HuH-7 (cell line): ENCODE results near the gene ARPC4.
"Not testable (repeated sequence)": the region's sequence is repeated elsewhere in the genome, so short reads cannot be mapped to it uniquely, and the experiment has no call there.

Experiments
- DNase-seq: peaks from one replicate; pipeline ENCODE4 v3.0.0; 2011; ENCODE audit warnings: low spot score

ARPC4 gene

DNA sequence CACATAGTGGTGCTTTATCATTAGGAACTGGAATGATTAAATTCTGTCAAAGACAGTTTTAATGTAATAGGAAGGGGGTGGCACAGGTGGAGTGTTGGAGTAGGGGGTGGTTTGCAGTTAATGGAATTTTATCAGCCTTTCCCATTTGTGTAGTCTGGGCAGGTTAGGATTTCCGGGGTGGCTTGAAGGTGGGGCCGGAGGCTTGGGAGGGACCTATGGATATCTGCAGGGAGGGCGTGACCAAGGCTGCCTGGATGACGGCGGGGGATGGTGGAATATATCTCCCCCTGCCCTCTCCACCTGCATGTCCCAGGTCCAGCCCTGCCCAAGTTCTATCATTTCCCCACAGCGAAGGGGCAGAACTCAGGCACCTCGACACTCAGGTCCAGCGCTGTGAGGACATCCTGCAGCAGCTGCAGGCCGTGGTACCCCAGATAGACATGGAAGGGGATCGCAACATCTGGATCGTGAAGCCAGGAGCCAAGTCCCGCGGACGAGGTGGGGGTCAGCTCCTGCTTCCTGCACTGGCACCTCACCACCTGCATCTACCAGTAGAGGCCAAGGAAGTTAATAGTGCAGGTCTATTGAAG, 32.7 kb downstream of the ARPC4 start:
- no peak for DNase-seq

DNA sequence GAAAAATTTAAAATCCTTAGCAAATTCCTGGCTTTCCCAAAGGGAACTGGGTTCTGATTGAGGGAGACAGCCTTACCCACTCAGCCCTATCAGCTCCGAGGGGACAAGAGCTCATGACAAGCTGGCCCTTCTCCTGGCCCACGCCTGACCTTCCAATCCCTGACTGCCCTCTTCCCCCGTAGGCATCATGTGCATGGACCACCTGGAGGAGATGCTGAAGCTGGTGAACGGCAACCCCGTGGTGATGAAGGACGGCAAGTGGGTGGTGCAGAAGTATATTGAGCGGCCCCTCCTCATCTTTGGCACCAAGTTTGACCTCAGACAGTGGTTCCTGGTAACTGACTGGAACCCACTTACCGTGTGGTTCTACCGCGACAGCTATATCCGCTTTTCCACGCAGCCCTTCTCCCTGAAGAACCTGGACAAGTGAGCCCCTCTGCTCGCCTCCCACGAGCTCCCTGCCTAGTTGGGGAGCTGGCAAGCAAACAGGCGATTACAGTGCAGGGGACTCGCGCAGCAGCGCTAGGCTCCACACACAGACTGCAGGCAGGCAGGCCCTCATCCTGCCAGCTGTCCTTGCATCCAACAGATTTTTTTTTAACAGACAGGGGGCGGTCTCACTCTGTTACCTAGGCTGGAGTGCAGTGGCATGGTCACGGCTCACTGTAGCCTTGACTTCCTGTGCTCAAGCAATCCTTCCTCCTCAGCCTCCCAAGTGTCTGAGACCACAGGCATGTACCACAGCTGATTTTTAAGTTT, 34.1 kb downstream of the ARPC4 start:
- DNase-seq, result peak; percentile 69

DNA sequence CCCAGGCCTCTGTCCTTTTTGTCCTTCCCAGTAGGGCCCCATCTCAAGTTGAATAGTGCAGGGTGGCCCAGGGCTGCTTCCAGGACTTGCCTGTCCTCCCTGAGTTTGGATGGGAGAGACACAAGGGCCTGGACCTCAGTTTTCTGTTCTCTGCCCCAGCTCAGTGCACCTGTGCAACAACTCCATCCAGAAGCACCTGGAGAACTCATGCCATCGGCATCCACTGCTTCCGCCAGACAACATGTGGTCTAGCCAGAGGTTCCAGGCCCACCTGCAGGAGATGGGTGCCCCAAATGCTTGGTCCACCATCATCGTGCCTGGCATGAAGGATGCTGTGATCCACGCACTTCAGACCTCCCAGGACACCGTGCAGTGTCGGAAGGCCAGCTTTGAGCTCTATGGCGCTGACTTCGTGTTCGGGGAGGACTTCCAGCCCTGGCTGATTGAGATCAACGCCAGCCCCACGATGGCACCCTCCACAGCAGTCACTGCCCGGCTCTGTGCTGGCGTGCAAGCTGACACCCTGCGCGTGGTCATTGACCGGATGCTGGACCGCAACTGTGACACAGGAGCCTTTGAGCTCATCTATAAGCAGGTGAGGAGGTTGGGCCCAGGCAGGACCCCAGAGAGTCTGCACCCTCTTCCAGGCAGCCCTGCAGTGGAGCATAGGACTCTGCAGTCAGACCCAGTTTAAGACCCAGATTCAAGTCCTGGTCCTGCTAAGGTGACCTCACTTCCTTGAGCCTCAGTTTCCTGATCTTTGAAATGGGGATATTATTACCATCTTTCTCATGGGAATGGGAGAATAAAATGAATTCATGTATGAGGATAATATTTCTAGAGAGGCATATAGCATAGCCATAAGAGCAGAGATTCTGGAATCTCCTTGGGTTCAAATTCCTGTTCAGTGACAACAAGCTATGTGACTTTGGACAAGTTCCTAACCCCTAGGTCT, 36.2 kb downstream of the ARPC4 start:
- no peak for DNase-seq

DNA sequence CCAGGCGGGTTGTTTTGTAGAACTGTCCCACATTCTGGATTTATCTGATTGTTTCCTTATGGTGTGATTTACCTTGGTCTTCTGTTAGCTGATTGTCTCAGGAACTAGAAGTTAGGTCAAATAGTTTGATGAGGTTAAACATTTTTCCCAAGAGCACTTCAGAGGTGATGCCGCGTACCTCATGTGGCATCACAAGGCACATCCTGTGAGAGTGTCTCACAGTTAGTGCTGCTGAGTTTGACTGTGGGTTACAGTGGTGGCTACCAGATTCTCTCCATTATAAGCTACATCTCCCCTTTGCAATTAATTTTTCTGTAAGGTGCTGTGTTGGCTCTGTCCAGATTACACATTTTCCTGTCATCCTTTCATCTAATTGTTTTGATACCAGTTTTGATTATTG, 38.4 kb downstream of the ARPC4 start:
- no peak for DNase-seq

DNA sequence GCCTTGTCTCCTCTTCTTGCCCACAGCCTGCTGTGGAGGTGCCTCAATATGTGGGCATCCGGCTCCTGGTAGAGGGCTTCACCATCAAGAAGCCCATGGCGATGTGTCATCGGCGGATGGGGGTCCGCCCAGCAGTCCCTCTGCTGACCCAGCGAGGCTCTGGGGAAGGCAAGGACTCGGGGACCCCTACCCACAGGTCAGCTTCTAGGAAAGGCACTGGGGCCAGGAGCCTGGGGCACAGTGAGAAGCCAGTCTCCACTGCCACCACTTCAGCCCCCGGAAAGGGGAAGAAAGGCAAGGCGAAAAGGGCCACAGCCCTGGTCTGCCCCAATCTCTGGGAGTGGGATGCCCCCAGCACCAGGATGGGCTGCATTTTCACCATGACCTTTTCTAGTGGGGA, 40.2 kb downstream of the ARPC4 start:
- no peak for DNase-seq

DNA sequence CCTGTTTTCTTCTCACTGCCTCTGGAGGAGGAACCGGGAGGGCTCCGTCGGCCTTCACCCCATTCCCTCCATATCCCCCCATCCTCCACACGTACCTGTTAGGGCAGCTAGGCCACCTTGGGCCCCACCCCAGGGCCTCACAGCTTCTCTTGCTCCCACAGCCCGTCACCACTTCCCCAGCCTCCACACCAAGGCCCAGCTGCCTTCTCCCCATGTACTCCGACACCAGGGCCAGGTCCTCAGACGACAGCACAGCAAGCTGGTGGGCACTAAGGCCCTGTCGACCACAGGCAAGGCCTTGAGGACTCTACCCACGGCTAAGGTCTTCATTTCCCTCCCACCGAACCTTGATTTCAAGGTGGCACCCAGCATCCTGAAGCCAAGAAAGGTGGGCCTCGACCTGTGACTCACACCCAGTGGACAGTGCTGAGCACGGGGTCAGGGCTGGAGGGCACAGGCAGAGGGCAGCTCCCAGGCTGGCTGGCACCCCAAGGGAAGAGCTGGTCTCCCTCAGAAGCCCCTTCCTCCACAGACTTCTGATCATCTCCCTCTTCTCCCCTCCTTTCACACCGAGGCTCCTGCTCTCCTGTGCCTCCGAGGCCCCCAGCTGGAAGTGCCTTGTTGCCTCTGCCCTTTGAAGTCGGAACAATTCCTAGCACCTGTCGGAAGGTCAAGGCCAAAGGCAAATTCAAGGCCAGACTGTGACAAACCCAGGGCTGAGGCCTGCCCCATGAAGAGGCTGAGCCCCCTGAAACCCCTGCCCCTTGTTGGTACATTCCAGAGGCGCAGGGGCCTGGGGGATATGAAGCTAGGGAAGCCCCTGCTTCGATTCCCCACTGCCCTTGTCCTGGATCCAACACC, 41.9 kb downstream of the ARPC4 start:
- no peak for DNase-seq

DNA sequence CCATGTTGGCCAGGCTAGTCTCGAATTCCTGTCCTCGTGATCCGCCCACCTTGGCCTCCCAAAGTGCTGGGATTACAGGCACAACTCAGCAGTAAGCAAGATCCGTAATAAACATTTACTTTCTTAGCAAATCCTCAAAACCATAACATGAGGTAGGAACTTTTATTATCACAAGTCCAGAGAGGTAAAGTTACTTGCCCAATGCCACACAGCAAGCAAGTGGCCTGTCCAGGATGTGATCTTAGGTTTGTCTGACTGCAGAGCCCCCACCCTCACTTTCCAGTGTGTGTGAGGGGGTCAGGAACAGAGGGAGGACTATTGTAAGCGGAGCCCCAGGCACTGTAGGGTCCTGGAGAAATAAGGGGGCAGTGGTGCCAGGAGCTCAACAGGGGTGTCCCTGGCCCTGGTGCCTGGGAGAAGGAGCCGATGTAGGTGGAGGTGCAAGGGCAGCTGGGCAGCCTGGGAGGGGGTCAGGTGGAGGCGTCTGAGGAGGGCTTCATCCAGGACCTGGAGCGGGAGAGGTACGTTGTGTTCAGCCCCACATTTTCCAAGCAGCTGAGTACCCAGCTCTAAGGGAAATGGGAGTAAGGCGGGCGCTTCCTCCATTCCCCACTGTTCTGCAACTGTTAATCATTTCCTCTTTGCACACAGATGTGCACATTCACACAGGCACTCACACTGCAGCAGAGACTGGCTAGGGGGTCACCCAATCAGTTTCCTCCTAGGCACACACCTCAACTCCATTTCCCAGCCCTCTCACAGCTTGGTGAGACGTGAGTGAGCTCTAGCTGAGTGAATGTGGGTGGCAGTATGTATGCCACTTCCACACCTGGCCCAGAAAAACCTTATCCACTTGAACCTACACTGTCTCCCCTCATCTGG, 45.1 kb downstream of the ARPC4 start:
- DNase-seq, result no peak

DNA sequence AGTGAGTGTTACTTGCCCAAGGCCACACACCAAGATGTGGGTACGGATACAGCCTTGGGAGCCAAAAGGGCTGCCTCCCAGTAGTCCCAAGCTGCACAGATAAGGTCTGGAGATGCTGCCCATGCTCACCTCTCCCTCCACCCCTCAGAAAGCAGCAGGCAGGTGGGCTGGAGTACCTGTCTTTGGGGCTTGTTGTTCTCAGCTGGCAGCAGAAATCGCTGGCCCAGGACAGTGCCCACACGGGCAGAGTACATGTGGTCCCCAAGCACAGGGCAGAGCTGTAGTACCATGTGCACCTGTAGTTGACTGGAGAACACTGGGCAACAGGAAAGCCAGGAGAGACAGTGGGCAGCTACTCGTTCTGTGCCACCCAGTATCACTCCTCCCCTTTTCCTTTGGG, 46.0 kb downstream of the ARPC4 start:
- no peak for DNase-seq

DNA sequence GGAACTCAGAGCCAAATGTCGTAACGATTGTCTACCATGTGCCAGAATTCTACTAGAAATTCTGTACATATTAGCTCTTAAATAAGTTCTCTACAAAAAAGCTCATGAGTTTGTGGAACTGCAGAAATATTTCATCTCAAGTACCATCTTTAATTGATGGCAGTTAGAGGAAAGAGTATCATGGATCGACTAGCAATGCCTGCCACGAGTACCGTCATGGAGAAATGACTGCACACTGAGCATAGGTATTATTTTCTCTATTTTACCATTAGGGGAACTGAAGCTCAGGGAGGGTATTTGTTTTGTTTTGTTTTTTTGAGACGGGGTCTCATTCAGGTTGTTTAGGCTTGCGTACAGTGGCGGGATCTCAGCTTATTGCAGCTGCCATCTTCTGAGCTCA, 48.1 kb downstream of the ARPC4 start:
- DNase-seq, result no peak

DNA sequence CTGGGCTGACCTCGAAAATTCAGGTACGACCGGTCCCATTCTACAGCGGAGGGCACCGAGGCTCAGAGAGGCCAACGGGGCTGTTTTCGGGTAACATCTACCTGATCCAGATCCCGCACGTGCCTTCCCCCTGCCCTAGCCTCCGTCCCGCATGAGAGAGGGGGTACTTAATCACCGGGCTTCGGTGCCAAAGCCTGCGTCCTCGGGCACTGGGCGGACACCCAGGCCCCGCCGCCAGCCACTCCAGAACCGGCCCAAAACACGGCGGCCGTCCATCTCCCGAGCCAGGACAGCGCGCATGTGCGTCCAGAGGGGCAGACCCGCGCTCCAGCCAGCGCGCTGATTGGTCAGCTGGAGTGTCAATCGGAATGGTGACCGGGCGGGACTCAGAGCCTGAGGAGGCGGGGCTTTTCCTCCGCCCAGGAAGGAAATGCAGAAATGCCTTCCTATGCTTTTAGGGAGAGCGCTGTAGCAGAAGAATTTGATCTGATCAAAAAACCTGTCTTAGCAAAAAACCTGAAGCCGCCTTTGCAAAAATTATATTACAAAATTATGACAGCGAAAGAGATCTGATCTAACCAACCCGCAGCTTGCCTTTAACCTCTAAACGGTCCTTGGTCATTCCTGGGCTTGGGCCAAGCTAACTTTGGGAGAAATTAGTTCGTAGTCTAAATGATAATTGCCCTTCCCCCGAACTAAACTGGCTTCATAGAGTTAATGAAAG, 51.0 kb downstream of the ARPC4 start, which contains the start of gene RPUSD3:
TSS of gene RPUSD3 (minus strand) at position 294 of the 724 bp plus-strand sequence. CDS start at position 276, 18 bp downstream.
- peak; percentile 100 for DNase-seq

DNA sequence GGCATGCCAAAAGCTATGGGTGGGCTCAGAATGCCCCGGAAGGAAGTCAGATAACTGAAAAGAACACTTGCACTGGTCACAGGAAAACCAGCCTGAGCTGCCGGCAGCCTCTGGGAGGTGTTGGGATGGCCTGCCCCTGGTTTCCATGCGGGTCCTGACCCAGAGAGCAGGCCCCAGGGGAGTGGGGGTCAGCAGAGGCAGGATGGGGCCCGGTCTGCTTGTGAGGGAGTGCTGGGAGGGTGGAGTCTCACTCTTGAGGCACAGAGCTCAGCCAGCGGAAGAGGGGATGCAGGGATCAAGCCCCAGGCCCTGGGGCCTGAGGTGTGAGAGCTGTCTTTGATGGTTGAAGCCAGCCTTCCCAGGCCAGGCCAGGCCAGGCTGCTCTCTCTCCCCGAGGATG, 53.3 kb downstream of the ARPC4 start:
- DNase-seq, result no peak

DNA sequence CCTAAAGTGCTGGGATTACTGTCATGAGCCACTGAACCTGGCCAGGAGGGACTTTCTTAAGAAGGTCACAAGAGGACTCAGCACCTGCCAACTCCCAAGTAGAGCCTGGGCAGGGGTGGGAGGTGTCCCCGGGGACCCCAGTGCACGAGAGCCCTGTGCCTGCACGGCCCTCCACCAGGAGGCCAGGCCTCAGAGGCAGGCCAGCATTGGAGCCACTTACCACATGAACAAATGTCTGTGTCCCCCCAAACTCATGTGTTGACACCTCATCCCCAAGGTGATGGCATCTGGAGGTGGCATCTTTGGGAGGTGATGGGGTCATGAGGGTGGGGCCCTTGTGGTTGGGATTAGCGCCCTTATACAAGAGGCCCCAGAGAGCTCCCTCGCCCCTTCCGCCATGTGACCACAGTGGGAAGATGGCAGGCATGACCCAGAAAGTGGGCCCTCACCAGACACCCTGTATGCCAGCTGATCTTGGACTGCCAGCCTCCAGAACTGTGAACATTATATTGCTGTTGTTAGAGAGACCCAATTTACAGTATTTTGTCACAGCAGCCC, 54.1 kb downstream of the ARPC4 start:
- DNase-seq, result no peak

DNA sequence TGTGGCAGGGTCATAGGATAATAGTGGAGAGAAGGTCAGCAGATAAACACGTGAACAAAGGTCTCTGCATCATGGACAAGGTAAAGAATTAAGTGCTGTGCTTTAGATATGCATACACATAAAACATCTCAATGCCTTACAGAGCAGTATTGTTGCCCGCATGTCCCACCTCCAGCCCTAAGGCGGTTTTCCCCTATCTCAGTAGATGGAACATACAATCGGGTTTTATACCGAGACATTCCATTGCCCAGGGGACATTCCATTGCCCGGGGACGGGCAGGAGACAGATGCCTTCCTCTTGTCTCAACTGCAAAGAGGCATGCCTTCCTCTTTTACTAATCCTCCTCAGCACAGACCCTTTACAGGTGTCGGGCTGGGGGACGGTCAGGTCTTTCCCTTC, 55.0 kb downstream of the ARPC4 start:
- not testable (repeated sequence) for DNase-seq

DNA sequence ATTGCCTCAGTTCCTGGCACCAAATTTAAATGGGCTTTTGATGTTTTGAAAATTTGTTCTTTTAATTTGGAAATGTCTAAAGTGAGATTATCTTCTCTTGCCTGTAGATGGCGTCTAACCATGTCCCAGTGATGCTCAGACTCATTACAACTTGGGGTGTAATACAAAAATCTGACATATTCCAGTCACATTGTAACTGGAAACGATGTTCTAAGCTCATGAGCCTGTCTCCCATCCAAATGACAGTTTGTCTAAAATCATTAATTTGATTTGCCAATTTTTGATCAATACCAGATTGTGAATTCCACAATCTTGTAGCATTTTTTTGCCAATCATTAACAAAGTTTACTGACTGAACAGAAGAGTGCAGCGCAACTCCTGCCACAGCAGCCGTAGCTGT, 56.0 kb downstream of the ARPC4 start:
- DNase-seq, result not testable (repeated sequence)

DNA sequence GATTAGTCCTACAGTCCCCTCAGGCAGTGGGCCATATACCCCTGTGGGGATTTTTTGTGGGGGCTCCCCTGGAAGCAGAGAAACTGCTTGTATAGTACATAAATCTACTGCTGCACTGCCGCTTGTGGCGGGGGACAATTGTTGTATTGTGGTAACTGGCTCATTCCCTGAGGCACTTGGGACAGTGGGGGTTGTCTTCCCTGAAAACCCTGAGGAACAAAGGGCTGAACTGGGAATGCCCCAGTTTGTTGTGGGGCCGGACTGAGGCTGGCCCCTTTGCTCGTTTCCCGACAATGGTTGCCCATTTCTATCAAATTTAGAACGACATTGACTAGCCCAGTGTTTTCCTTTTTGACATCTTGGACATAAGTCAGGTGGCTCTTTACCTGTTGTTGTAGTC, 58.5 kb downstream of the ARPC4 start:
- not testable (repeated sequence) for DNase-seq

DNA sequence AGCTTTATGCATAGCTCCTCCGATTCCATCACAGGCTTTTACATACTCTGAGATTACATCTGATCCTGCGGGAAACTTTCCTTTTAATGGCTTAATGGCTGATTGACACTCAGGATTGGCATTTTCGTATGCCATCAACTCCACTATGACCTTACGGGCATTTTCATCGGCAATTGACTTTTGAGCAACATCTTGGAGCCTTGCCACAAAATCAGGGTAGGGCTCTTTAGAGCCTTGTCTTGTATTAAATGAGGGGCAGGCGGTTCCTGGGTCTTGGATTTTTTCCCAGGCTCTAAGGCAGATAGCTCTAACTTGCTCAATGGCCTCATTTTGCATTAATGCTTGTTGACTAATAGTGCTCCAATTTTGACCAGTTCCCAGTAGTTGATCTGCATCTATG, 59.0 kb downstream of the ARPC4 start:
- not testable (repeated sequence) for DNase-seq

DNA sequence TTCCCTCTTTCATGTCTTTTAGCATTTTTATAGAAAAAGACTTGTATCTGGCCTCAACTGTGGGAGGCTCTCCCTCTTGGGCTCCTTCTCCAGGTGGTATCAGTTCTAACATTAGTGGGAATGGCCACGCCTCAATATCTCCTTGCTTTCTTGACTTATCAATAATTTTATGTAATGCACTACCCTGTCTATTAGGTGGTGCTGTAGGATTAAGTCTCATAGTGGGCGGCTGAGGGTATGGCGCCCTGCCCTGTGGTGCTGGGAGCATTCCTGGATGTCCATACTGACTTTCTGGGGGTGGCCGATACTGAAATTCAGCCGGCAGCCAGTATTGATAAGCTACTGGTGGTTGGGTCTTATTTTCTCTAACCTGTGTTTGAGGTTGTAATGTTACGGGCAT, 59.6 kb downstream of the ARPC4 start:
- no peak for DNase-seq

DNA sequence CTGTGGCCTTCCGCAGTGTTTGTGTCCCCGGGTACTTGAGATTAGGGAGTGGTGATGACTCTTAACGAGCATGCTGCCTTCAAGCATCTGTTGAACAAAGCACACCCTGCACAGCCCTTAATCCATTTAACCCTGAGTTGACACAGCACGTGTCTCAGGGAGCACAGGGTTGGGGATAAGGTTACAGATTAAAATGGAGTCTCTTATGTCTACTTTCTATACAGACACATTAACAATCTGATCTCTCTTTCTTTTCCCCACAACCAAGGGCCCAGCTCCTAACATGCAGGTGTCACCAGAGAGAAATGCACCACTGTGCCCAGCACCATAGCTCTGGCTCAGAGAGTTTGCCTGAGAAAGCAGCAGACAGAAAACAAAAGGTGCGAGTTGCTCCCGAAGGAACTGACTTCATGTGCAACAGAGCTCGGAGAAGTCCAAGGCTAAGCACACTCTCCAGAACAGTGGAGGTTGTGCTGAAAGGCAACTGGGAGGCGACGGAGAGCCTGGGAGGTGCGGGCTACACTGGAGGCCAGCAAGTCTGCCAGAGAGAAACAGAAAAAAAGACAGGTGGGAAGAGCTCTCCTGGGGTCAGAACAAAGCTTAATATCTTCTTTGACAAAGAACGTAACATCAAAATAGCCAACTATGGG, 61.5 kb downstream of the ARPC4 start:
- DNase-seq, result not testable (repeated sequence)

DNA sequence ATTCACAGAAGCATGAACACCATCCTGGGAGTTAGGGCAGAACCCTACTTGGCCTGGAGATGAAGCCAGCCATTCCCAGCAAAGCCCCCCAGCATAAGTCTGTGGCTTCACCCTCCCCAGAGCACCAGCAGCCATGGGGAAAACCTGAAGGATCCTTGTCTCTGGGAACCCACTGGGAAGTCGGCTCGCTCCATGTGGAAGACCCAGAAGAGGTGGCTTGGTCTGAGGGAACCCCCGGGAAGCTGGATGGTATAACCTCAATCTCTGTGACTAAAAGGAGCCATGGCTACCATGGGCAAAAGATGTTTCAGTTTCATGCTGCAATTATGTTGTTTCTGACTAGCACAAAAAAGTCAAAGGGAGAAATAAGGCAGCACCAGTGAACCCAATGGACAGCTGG, 62.7 kb downstream of the ARPC4 start:
- no peak for DNase-seq
